ENCODE data around the gene MID1IP1.

MID1IP1 gene

DNA sequence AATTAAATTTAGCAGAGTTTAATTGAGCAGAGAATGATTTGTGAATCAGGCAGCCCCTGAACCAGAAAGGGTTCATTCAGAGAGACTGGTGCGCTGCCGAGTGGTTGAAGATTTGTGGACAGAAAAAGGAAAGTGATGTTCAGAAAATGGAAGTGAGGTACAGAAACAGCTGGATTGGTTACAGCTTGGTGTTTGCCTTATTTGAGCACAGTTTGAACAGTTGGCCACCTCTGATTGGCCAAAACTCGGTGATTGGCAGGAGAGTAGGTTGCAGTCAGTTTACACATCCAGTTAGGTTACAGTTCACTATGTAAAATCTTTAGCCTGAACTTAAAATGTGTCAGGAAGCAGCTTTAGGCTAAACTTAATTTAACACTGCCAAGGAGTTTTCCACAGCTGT is 14.9 kb downstream of the MID1IP1 start:
- DNase-seq: peak in 1 of 2 donors; percentile 68

- no peak for DNase-seq
Observed at GRCh38 chrX:38817004-38817703, 15.9 kb downstream of the MID1IP1 start.

GRCh38 chrX:38819163-38819562 is 17.9 kb downstream of the MID1IP1 start:
- no peak for DNase-seq

DNA sequence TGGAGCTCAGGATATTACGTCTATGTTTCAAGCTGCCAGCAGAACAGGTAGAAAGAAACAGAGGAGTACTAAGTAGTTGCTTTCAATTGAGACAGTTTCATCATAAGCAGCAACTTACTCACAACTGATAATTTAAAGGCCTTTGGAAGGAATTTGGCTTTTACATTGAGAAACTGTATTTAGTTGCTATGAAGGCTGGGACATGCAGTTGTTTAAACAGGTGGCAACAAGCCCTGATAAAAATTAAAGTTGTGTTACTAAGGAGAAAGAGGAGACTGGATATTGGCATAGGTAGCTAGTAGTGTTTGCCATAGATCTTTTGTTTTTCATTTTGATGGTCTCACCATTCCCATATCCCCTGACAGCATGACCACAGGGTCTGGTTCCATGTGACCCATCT is 18.4 kb downstream of the MID1IP1 start:
- DNase-seq: no peak

DNA sequence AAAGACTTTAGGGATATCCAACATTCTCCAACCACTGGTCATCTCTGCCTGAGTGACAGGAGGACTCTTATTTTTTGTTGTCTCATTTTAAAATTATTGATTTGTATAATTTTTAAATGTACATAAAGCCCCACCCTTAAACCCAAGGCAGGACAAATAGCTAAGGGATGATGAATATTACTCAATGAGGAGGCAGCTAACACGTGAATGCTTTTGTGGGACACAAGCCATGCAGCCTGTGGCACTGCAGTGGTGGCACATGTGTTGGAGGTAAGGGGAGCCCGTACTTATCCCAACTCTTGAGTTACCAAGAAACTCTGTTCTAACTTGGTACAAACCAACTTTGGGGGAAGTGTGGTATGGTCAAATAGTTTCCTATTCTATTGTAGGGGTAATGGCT is 19.5 kb downstream of the MID1IP1 start:
- no peak for DNase-seq

DNA sequence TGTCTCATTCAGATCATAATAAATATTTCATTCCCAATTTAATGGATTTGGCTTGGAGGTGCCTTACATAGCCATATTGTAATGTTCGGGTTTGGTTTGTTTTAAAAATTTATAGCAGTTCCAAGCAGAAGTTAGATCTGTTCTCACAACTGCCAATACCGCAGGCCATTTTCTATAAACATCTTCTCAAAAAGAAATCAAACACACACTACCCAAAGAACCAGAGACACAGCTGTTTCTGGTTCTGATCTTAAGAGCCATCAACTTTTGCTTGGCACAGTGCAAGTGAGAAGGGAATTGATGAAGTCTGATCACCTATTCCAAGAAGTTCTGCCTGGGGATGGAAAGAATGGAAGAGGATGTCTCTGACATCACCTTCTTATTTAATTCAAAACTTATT is 22.9 kb downstream of the MID1IP1 start:
- no peak for DNase-seq

DNA sequence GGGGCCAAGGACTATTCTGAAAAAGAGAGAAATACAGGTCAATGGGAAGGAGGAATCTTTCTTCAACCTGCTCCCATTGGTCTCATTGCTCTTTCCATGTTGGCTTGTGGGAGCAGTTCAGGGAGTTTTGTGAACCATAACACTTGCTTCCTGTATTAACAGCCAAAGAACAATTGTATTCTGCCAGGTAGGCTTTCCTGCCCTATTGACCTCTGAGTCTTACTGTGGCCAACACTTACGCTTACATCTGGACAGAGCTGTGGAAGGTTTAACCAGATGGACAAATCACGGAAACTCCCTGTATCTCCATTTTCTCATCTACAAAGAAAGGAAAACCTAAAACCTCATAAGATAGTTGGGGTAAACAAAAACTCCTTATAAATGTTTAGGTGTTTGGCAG is 30.7 kb downstream of the MID1IP1 start:
- DNase-seq: no peak

- no peak for DNase-seq
Observed at GRCh38 chrX:38837389-38837788, 36.1 kb downstream of the MID1IP1 start.

GRCh38 chrX:38839277-38839676 is 38.0 kb downstream of the MID1IP1 start:
- no peak for DNase-seq

DNA sequence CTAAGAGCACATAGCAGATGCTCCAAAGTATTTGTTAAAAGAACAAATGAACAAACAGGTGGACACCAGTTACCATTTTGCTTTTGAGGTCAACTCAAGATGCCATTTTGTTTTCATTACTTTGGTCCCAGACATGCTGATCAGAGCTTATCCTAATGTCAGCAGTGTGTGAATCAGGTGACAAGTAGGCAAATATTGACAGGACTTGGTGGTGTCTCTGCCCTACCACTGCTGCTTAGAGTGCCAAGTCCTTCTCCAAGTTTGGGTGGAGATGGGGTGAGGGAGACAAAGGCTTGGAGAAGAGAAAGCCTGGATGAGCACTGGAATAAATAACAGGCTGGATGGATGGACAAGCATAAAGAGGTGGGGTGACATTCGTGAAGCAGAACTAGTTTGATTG is 38.7 kb downstream of the MID1IP1 start:
- DNase-seq: no peak

DNA sequence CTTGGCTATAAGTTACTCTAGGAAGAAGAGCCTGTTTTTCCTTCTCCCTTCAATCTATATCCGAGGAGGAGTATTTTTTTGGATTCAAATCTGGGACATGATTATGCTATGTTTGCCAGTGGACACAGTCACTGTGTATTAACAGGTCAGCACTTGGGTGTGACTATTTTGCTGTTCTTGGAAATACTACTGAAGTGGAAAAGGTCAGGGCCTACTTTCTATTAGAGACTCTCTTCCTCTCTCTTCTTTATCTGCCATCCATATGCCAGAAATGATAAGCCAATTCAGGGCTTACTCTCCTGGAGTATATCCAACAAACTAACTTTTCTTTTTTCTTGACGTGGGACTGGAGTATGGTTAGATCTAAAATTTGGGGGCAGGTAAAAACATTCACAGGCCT is 40.5 kb downstream of the MID1IP1 start:
- DNase-seq: no peak

GRCh38 chrX:38845426-38845825 is 44.2 kb downstream of the MID1IP1 start:
- no peak for DNase-seq

DNA sequence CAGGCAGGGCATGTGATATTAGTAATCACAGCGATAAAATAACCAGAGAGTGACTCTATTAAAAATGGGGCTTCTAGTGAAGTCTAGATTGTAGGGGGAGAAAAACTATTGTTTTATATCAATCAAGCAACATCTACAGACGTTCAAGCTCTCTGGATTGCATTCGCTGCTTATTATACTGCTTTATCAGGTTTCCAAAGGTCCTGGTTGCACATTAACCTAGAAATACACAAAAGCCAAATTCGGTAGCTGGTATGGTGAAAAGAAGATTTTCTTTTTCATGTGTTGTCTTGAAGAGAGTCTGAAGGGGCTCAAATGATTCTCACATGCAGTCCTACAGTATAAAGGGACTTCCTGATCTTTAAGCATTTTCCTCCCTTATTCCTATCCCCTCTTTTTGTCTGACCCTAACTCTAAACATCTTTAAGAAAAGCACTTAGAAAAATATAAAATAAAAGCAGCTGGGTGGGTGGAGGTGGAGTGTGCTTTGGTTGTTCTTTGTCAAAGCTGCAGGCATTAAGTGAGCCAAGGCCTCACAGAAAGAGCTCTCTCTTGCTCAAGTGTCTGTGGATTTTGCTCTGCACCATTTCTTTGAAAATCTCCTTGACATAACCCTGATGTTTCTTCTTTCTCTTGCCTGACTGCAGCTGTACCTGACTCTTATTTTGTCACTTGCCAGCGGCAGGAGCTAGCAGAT is 46.1 kb downstream of the MID1IP1 start:
- DNase-seq: no peak

DNA sequence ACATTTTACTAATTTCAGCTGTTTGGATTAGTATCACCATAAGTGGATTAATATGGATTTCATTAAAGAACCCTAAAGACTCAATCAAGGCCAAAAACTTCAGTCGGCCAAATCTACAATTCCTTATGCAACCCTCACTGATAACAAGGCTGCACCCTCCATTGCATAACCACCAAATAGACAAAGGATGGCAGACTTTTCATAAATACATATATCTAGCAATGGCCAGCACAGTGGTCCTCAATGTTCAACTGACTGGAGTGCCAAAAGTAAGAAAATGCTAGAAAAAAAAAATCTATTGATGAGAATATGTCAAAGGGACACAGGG is 46.6 kb downstream of the MID1IP1 start:
- DNase-seq: no peak

- no peak for DNase-seq
Observed at GRCh38 chrX:38848671-38849455, 47.6 kb downstream of the MID1IP1 start.

- DNase-seq: no peak
Observed at GRCh38 chrX:38850807-38851544, 49.7 kb downstream of the MID1IP1 start.

DNA sequence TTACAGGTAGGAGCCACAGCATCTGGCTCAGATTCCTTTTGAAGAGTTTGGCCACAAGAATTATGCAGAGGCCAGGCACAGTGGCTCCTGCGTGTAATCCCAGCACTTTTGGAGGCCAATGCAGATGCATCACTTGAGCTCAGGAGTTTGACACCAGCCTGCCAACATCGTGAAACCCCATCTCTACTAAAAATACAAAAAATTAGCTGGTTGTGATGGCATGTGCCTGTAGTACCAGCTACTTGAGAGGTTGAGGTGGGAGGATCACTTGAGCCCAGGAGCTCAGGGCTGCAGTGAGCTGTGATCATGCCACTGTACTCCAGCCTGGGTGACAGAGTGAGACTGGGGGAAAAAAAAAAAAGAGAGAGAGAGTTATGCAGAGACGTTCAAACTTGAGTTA is 53.0 kb downstream of the MID1IP1 start:
- DNase-seq: no peak

Measured in CD4-positive, alpha-beta T cell treated with Interferon alpha-2 for 1 hour (primary cell).